ENCODE results near the gene SRGN.

The SRGN gene

GRCh38 chr10:69069090-69070042 lies 18.5 kb upstream of the SRGN start:
- no peaks in the 10 kb centered on the region for H3K9me3 ChIP-seq
- peaks cover 74 to 82% of the 10 kb centered on the region in 2 experiments for H3K4me1 ChIP-seq (ENCODE audit: control insufficient read depth in 1 of 2, insufficient read depth in 1 of 2, low read depth in 1 of 2, low read length in 1 of 2)
- peak overlapping the region; percentile 100 for H3K27ac ChIP-seq
- no peaks in the 10 kb centered on the region for H3K27me3 ChIP-seq
- TF ChIP-seq CTCF (IDR thresholded peaks at IDR 0.05), result no peak
- H3K36me3 ChIP-seq, result no peaks in the 10 kb centered on the region
- H3K4me3 ChIP-seq (ENCODE audit: low read depth in 1 of 2, low read length in 1 of 2), result peak overlapping the region in 1 of 2 experiments; percentile 20

- H3K9me3 ChIP-seq, result no peaks in the 10 kb centered on the region
- no peak overlapping the region for H3K4me3 ChIP-seq (ENCODE audit: low read depth in 1 of 2, low read length in 1 of 2)
- peaks cover 74 to 82% of the 10 kb centered on the region in 2 experiments for H3K4me1 ChIP-seq (ENCODE audit: control insufficient read depth in 1 of 2, insufficient read depth in 1 of 2, low read depth in 1 of 2, low read length in 1 of 2)
- no peaks in the 10 kb centered on the region for H3K36me3 ChIP-seq
- no peak for TF ChIP-seq CTCF (IDR thresholded peaks at IDR 0.05)
- no peaks in the 10 kb centered on the region for H3K27me3 ChIP-seq
- peak overlapping the region; percentile 100 for H3K27ac ChIP-seq
Observed at GRCh38 chr10:69070951-69071350, 17.0 kb upstream of the SRGN start.

DNA sequence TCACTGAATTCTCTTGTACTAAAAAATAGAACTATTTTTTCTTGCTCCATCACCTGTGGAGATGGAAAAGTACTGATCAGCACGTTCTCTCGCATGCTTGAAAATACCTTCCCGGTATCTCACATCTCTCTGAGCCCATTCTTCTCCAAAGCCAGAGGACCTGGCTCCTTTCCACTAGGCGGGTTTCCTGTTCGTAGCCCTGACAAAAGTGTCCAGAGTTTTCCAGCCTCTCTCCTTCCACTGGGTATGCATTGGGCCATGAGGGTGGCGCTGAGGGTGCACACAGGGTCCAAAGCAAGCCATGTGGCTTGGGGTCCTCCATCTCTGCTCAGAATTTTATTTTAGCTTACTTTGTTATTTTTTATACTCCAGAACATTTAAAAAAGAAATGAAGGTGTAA lies 16.3 kb upstream of the SRGN start:
- H3K4me3 ChIP-seq (ENCODE audit: low read depth in 1 of 2, low read length in 1 of 2), result no peak overlapping the region
- peak overlapping the region; percentile 100 for H3K27ac ChIP-seq
- no peaks in the 10 kb centered on the region for H3K27me3 ChIP-seq
- peaks cover 73 to 81% of the 10 kb centered on the region in 2 experiments for H3K4me1 ChIP-seq (ENCODE audit: control insufficient read depth in 1 of 2, insufficient read depth in 1 of 2, low read depth in 1 of 2, low read length in 1 of 2)
- H3K9me3 ChIP-seq, result no peaks in the 10 kb centered on the region
- TF ChIP-seq CTCF (IDR thresholded peaks at IDR 0.05), result no peak
- H3K36me3 ChIP-seq, result no peaks in the 10 kb centered on the region

DNA sequence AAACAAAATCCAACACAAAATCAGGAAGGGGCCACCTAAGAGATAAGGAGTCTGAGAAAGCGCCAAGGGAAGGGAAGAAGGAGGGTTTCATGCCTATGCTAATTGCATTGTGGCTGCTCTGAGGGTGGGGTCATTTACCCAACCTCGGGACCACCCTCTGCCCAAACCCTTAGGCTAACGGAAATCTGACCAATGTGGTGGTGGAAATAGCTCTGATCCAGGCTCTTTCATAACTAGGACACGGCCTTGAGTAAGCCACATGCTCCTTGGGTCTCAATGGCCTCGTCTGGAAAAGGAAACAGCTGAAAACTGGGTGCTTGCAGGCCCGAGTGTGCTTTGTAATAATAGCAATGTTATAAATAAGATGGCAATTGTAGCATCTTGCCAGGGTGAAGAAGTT lies 14.9 kb upstream of the SRGN start:
- Histone ChIP-seq H3K27ac (peak overlapping the region; percentile 64), H3K9me3 (no peaks in the 10 kb centered on the region), H3K4me1 (ENCODE audit: control insufficient read depth in 1 of 2, insufficient read depth in 1 of 2, low read depth in 1 of 2, low read length in 1 of 2) (peaks cover 68 to 69% of the 10 kb centered on the region in 2 experiments), H3K36me3 (no peaks in the 10 kb centered on the region), H3K4me3 (ENCODE audit: low read depth in 1 of 2, low read length in 1 of 2) (no peak overlapping the region), H3K27me3 (no peaks in the 10 kb centered on the region)
- TF ChIP-seq CTCF (IDR thresholded peaks at IDR 0.05), result no peak

GRCh38 chr10:69073736-69074364 lies 14.1 kb upstream of the SRGN start:
- Histone ChIP-seq H3K9me3 (no peaks in the 10 kb centered on the region), H3K4me1 (ENCODE audit: control insufficient read depth in 1 of 2, insufficient read depth in 1 of 2, low read depth in 1 of 2, low read length in 1 of 2) (peaks cover 61 to 66% of the 10 kb centered on the region in 2 experiments), H3K36me3 (no peaks in the 10 kb centered on the region), H3K27me3 (no peaks in the 10 kb centered on the region), H3K4me3 (ENCODE audit: low read depth in 1 of 2, low read length in 1 of 2) (peak overlapping the region in 1 of 2 experiments; percentile 20), H3K27ac (peak overlapping the region; percentile 64)
- no peak for TF ChIP-seq CTCF (IDR thresholded peaks at IDR 0.05)
